HG03159 (cell line): ENCODE data around the gene DDX41.

Experiments
- ATAC-seq: cut with Tn5 transposase; IDR thresholded peaks from one replicate; pipeline ENCODE4 v1.9.1; 2021; ENCODE audit warnings: mild to moderate bottlenecking, moderate library complexity; ENCODE audit not compliant: unreplicated experiment

DDX41 gene

GRCh38 chr5:177471610-177472356, 45.0 kb downstream of the DDX41 start:
- no peak for ATAC-seq

GRCh38 chr5:177470759-177471536, 45.8 kb downstream of the DDX41 start:
- ATAC-seq: no peak

- ATAC-seq: no peak
These were observed 46.8 kb downstream of the DDX41 start for GRCh38 chr5:177469750-177470525.

- ATAC-seq: no peak
These were observed 47.8 kb downstream of the DDX41 start for GRCh38 chr5:177468685-177469628.

GRCh38 chr5:177468329-177468684, 48.5 kb downstream of the DDX41 start:
- ATAC-seq: no peak

GRCh38 chr5:177467436-177467835, 49.3 kb downstream of the DDX41 start:
- no peak for ATAC-seq

GRCh38 chr5:177466861-177467260, 49.9 kb downstream of the DDX41 start:
- no peak for ATAC-seq

GRCh38 chr5:177465044-177465443, 51.7 kb downstream of the DDX41 start:
- ATAC-seq: no peak

- ATAC-seq: no peak
These were observed 54.6 kb downstream of the DDX41 start for GRCh38 chr5:177462021-177462670.
